NCI-H1436 (cell line): ENCODE measurements around the gene DUSP8.
"Not testable (repeated sequence)": the region's sequence is repeated elsewhere in the genome, so short reads cannot be mapped to it uniquely, and the experiment has no call there.

Experiments
- DNase-seq: peaks from one replicate; lab custom pipeline; 2025; lab: John Stamatoyannopoulos, UW

Gene DUSP8

GRCh38 chr11:1515082-1516060, 56.7 kb downstream of the DUSP8 start:
- DNase-seq, result peak; percentile 70

- DNase-seq, result no peak
Measured at GRCh38 chr11:1514336-1515061, 57.6 kb downstream of the DUSP8 start.

GRCh38 chr11:1513326-1514296, 58.5 kb downstream of the DUSP8 start:
- no peak for DNase-seq

- not testable (repeated sequence) for DNase-seq
Measured at GRCh38 chr11:1512531-1513258, 59.4 kb downstream of the DUSP8 start.

- DNase-seq, result no peak
Measured at GRCh38 chr11:1511937-1512496, 60.1 kb downstream of the DUSP8 start.

- no peak for DNase-seq
Measured at GRCh38 chr11:1510928-1511327, 61.1 kb downstream of the DUSP8 start.

- not testable (repeated sequence) for DNase-seq
Measured at GRCh38 chr11:1510351-1510750, 61.7 kb downstream of the DUSP8 start.

GRCh38 chr11:1509626-1510255, 62.3 kb downstream of the DUSP8 start:
- DNase-seq, result no peak

- DNase-seq, result no peak
Measured at GRCh38 chr11:1508986-1509385, 63.1 kb downstream of the DUSP8 start.

GRCh38 chr11:1508491-1508891, 63.6 kb downstream of the DUSP8 start:
- no peak for DNase-seq

GRCh38 chr11:1507381-1508140, 64.5 kb downstream of the DUSP8 start:
- DNase-seq, result no peak

GRCh38 chr11:1506981-1507380, 65.1 kb downstream of the DUSP8 start:
- DNase-seq, result no peak

GRCh38 chr11:1505480-1505879, 66.6 kb downstream of the DUSP8 start:
- no peak for DNase-seq

- no peak for DNase-seq
Measured at GRCh38 chr11:1504581-1505290, 67.3 kb downstream of the DUSP8 start.

GRCh38 chr11:1504138-1504537, 67.9 kb downstream of the DUSP8 start:
- no peak for DNase-seq
